Neuronal stem cell (in vitro differentiated cells): ENCODE results near the gene AFF3.

ENCODE experiments used
- DNase-seq: peaks from one replicate; pipeline ENCODE4 v3.0.0-alpha.2; 2013; ENCODE audit warnings: low spot score
- H2AFZ ChIP-seq: one replicate; pipeline ENCODE4 v1.6.1; 2013; ENCODE audit warnings: mild to moderate bottlenecking, low read length, inconsistent platforms
- H2AK5ac ChIP-seq: 2 replicates; pipeline ENCODE4 v1.6.1; 2013; ENCODE audit warnings: low read depth, mild to moderate bottlenecking, inconsistent platforms, low read length, moderate library complexity, mixed read lengths
- H2BK120ac ChIP-seq: 2 replicates; pipeline ENCODE4 v1.6.1; 2013; ENCODE audit warnings: low read depth, mild to moderate bottlenecking, inconsistent platforms, low read length, moderate library complexity, mixed read lengths
- H2BK12ac ChIP-seq: one replicate; pipeline ENCODE4 v1.6.1; 2013; ENCODE audit warnings: low read length, inconsistent platforms
- H2BK15ac ChIP-seq: 2 replicates; pipeline ENCODE4 v1.6.1; 2013; ENCODE audit warnings: mild to moderate bottlenecking, low read length, inconsistent platforms, mixed read lengths
- H2BK5ac ChIP-seq: one replicate; pipeline ENCODE4 v1.6.1; 2013; ENCODE audit warnings: inconsistent platforms, mild to moderate bottlenecking, low read length, moderate library complexity
- H3K14ac ChIP-seq: one replicate; pipeline ENCODE4 v1.6.1; 2013; ENCODE audit warnings: low read length, inconsistent platforms
- H3K18ac ChIP-seq: 2 replicates; pipeline ENCODE4 v1.6.1; 2013; ENCODE audit warnings: low read length, inconsistent platforms
- H3K23ac ChIP-seq: 2 replicates; pipeline ENCODE4 v1.6.1; 2013; ENCODE audit warnings: low read depth, mild to moderate bottlenecking, mixed read lengths, low read length, inconsistent platforms; ENCODE audit not compliant: poor library complexity
- H3K27ac ChIP-seq: replicated peaks from 3 replicates; pipeline ENCODE4 v1.5.1; 2013; ENCODE audit warnings: low read length, inconsistent platforms
- H3K27me3 ChIP-seq, 3 experiments: 2 replicates each; pipeline ENCODE4 v1.6.1; 2013; ENCODE audit warnings: low read length in 3 of 3, mild to moderate bottlenecking in 2 of 3, inconsistent platforms in 1 of 3, low read depth in 1 of 3, mixed read lengths in 1 of 3, moderate library complexity in 1 of 3; ENCODE audit not compliant: control insufficient read depth in 3 of 3, insufficient read depth in 3 of 3
- H3K36me3 ChIP-seq, 2 donors: replicated peaks in 1 of 2; 2 replicates each; pipeline ENCODE4 v1.6.1; 2013; ENCODE audit warnings: low read length in 2 of 2; ENCODE audit not compliant: control insufficient read depth in 2 of 2, insufficient read depth in 2 of 2
- H3K4ac ChIP-seq: 2 replicates; pipeline ENCODE4 v1.6.1; 2013; ENCODE audit warnings: inconsistent platforms, mild to moderate bottlenecking, low read length, moderate library complexity
- H3K4me1 ChIP-seq, 2 donors: 1 replicate in 1 of 2; 2 replicates in 1 of 2; pipeline ENCODE4 v1.6.1; 2013; ENCODE audit warnings: low read length in 2 of 2, low read depth in 1 of 2; ENCODE audit not compliant: control insufficient read depth in 2 of 2, insufficient read depth in 1 of 2
- H3K4me2 ChIP-seq: one replicate; pipeline ENCODE4 v1.6.1; 2013; ENCODE audit warnings: mild to moderate bottlenecking, low read length, inconsistent platforms; ENCODE audit not compliant: insufficient read depth, poor library complexity, severe bottlenecking
- H3K4me3 ChIP-seq, 2 donors: 2 replicates each; pipeline ENCODE4 v1.5.1; 2013; ENCODE audit warnings: low read length in 2 of 2, mild to moderate bottlenecking in 2 of 2, inconsistent platforms in 1 of 2, moderate library complexity in 1 of 2
- H3K79me1 ChIP-seq: one replicate; pipeline ENCODE4 v1.6.1; 2013; ENCODE audit warnings: low read depth, mild to moderate bottlenecking, inconsistent platforms, low read length, moderate library complexity
- H3K9ac ChIP-seq: one replicate; pipeline ENCODE4 v1.6.1; 2013; ENCODE audit warnings: mild to moderate bottlenecking, low read depth, low read length, inconsistent platforms; ENCODE audit not compliant: poor library complexity
- H3K9me3 ChIP-seq, 2 donors: replicated peaks in 1 of 2; 2 replicates each; pipeline versions ENCODE3 to v1.6.1; 2013; ENCODE audit warnings: low read length in 2 of 2, mild to moderate bottlenecking in 2 of 2, inconsistent platforms in 1 of 2, low read depth in 1 of 2, mixed read lengths in 1 of 2, moderate library complexity in 1 of 2; ENCODE audit not compliant: control insufficient read depth in 2 of 2, insufficient read depth in 1 of 2
- H4K8ac ChIP-seq: one replicate; pipeline ENCODE4 v1.6.1; 2013; ENCODE audit warnings: low read depth, mild to moderate bottlenecking, inconsistent platforms, low read length, moderate library complexity
- H4K91ac ChIP-seq: one replicate; pipeline ENCODE4 v1.6.1; 2013; ENCODE audit warnings: low read length, low read depth, mild to moderate bottlenecking, inconsistent platforms; ENCODE audit not compliant: poor library complexity
- WGBS, 2 donors: extraction: QIAGEN DNeasy Blood & Tissue Kit; methylation state at CpG; one replicate each; pipeline ENCODE4 v1.1.7; 2013; ENCODE audit warnings: missing lambda C conversion rate in 2 of 2, mixed read lengths in 1 of 2; ENCODE audit not compliant: insufficient read length in 2 of 2, insufficient replicate concordance in 1 of 2; ENCODE audit errors: extremely low coverage in 2 of 2; 5-methylcytosine and 5-hydroxymethylcytosine counted together

AFF3 gene

DNA sequence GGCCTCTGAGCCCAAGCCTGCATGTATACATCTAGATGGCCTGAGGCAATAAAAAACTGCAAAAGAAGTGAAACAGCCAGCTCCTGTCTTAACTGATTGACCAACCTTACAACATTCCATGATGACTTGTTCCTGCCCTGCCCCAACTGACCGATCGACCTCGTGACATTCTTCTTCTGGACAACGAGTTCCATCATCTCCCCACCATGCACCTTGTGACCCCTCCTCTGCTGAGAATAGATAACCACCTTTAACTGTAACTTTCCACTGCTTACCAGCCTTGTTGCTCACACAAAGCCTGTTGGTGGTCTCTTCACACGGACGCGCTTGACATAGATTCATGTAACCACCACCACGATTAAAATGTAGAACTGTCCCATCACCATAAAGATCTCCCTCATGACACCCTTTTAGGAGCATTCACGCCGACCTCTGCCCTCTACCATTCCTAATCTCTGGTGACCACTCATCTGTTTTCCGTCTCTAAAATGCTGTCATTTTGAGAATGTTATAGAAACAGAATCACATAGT lies 532.5 kb downstream of the AFF3 start:
- no peak overlapping the region for H4K8ac ChIP-seq
- H2BK15ac ChIP-seq, result no peak overlapping the region
- no peaks in the 10 kb centered on the region for H3K36me3 ChIP-seq
- H4K91ac ChIP-seq, result no peak overlapping the region
- H3K9ac ChIP-seq, result no peak overlapping the region
- H3K27ac ChIP-seq, result no peak overlapping the region
- no peak overlapping the region for H2BK5ac ChIP-seq
- H2BK12ac ChIP-seq, result no peak overlapping the region
- H3K79me1 ChIP-seq, result no peaks in the 10 kb centered on the region
- no peak overlapping the region for H3K14ac ChIP-seq
- H3K9me3 ChIP-seq, result no peaks in the 10 kb centered on the region
- H3K18ac ChIP-seq, result no peak overlapping the region
- H3K27me3 ChIP-seq, result no peaks in the 10 kb centered on the region
- H2BK120ac ChIP-seq, result no peak overlapping the region
- no peak for DNase-seq
- no peak overlapping the region for H3K4ac ChIP-seq
- no peak overlapping the region for H3K4me2 ChIP-seq
- no CpG with 5 or more reads among the region's 11 CpGs for WGBS, 2 donors
- H3K4me1 ChIP-seq, result peaks cover 0 to 2% of the 10 kb centered on the region in 2 donors
- H3K4me3 ChIP-seq, result no peak overlapping the region
- no peak overlapping the region for H2AK5ac ChIP-seq
- H2AFZ ChIP-seq, result no peak overlapping the region
- H3K23ac ChIP-seq, result no peak overlapping the region

DNA sequence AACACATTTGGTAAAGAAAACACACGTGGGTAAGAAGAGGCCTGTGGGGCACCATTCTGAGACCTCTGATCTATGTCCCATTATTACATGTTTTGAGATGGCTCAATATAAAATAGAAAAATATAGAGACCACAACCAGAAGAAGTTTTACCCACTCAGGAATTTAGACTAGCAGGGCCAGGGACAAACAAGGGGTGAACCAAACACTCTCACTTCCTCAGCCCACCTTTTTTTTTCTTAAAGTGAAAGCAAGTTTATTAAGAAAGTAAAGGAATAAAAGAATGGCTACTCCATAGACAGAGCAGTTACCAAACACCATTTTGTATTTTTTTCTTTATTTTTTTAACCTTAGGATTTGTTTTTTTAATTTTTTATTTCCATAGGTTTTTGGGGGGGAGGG lies 533.5 kb downstream of the AFF3 start:
- Histone ChIP-seq H3K79me1 (no peaks in the 10 kb centered on the region), H3K18ac (no peak overlapping the region), H3K9me3 (no peaks in the 10 kb centered on the region), H3K27me3 (no peaks in the 10 kb centered on the region), H2BK12ac (no peak overlapping the region), H3K27ac (no peak overlapping the region), H2BK5ac (no peak overlapping the region), H3K4me3 (no peak overlapping the region), H2BK120ac (no peak overlapping the region), H2AK5ac (no peak overlapping the region), H3K4ac (no peak overlapping the region), H3K9ac (no peak overlapping the region), H4K8ac (no peak overlapping the region), H3K23ac (no peak overlapping the region), H4K91ac (no peak overlapping the region), H3K36me3 (no peaks in the 10 kb centered on the region), H3K4me2 (no peak overlapping the region), H3K4me1 (peaks cover 0 to under 1% of the 10 kb centered on the region in 2 donors), H2BK15ac (no peak overlapping the region), H3K14ac (no peak overlapping the region), H2AFZ (no peak overlapping the region)
- no peak for DNase-seq
- no CpG with 5 or more reads among the region's 1 CpG for WGBS, 2 donors

DNA sequence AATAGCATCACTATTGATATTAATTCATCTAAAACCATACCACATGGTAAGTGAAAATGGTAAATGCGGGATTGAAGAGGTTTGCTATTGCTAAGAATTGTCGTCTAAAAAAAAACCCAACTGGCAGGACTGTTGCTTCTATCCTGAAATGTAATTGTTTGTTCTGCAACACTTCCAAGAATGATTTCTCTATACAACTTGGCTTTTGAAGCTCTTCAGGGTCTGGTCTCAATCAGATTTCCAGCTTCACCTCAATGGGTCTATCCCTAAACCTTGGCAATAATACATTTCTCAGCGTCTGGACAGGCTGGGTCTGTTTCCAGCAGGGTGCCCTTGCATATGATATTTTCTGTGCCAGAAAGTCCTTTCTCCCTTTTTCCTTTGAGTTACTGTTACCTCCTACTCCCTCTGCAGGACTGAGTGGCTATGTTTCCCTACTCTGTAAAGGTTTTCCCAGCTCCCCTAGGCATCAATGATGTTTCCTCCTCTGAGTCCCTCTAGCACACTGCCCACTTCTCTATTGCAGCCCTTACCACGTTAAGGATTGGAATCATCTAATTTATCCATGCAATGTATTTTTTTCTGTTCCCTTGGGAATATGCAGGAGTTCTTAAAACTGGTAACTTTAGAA lies 534.4 kb downstream of the AFF3 start:
- Histone ChIP-seq H2AK5ac (no peak overlapping the region), H3K36me3 (no peaks in the 10 kb centered on the region), H2BK15ac (no peak overlapping the region), H3K9ac (no peak overlapping the region), H3K14ac (no peak overlapping the region), H2AFZ (no peak overlapping the region), H3K23ac (no peak overlapping the region), H3K79me1 (no peaks in the 10 kb centered on the region), H3K4me3 (no peak overlapping the region), H3K27me3 (no peaks in the 10 kb centered on the region), H3K4ac (no peak overlapping the region), H3K4me2 (no peak overlapping the region), H3K9me3 (no peaks in the 10 kb centered on the region), H2BK120ac (no peak overlapping the region), H4K8ac (no peak overlapping the region), H3K18ac (no peak overlapping the region), H2BK12ac (no peak overlapping the region), H3K27ac (no peak overlapping the region), H4K91ac (no peak overlapping the region), H2BK5ac (no peak overlapping the region), H3K4me1 (peaks cover 0 to under 1% of the 10 kb centered on the region in 2 donors)
- no peak for DNase-seq
- no CpG with 5 or more reads among the region's 4 CpGs for WGBS, 2 donors

DNA sequence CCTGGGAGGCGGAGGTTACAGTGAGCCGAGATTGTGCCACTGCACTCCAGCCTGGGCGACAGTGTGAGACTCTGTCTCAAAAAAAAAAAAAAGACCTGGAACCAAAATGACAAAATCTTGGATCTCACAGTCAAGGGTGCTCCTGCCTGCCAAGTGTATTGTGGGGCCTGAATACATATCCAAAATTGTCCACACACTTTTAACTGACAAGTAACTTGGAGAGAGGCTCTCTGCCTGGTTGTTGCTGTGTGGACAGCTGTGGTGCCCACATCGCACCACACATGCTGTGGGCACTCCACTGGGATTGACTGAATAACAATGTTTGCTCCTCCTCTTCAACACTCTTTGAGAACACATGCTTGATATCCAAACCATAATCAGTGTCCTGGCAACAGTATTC lies 534.9 kb downstream of the AFF3 start:
- Histone ChIP-seq H4K8ac (no peak overlapping the region), H3K4me2 (no peak overlapping the region), H3K4ac (no peak overlapping the region), H2AK5ac (no peak overlapping the region), H3K4me3 (no peak overlapping the region), H3K18ac (no peak overlapping the region), H3K4me1 (peaks cover 0 to 6% of the 10 kb centered on the region in 2 donors), H2BK12ac (no peak overlapping the region), H2AFZ (no peak overlapping the region), H3K9ac (no peak overlapping the region), H3K79me1 (no peaks in the 10 kb centered on the region), H3K14ac (no peak overlapping the region), H3K27ac (no peak overlapping the region), H3K36me3 (no peaks in the 10 kb centered on the region), H4K91ac (no peak overlapping the region), H2BK15ac (no peak overlapping the region), H3K23ac (no peak overlapping the region), H3K27me3 (no peaks in the 10 kb centered on the region), H2BK120ac (no peak overlapping the region), H3K9me3 (no peaks in the 10 kb centered on the region), H2BK5ac (no peak overlapping the region)
- DNase-seq, result no peak
- WGBS, 2 donors, result no CpG with 5 or more reads among the region's 4 CpGs
